GM12878 (cell line): ENCODE results near the gene ZNF284. TPM values are rescaled to one million over a fixed set of nuclear protein-coding genes. Genes with fewer than 3 reads are reported as not detected.

Source experiments
- ATF7 ChIP-seq: fragments of 450-650 bp; IDR thresholded peaks from 2 replicates; pipeline ENCODE4 v1.6.1; 2016; ENCODE audit warnings: low read depth, mild to moderate bottlenecking
- CHD2 ChIP-seq: IDR thresholded peaks from 2 replicates; pipeline ENCODE4 v1.6.1; 2011; ENCODE audit warnings: low read depth, low read length, improper control_type of control experiment, borderline replicate concordance
- ESRRA ChIP-seq: IDR thresholded peaks from 2 replicates; pipeline ENCODE4 v1.6.1; 2012; ENCODE audit warnings: mild to moderate bottlenecking, low read length, improper control_type of control experiment
- ETV6 ChIP-seq, 2 experiments: fragments of 450-650 bp in 1 of 2; IDR thresholded peaks in 1 of 2; conservative IDR thresholded peaks in 1 of 2; 2 replicates each; pipeline ENCODE4 v1.6.1; 2014; ENCODE audit warnings: antibody characterized with exemption in 1 of 2, borderline replicate concordance in 1 of 2, low read depth in 1 of 2, mild to moderate bottlenecking in 1 of 2, moderate library complexity in 1 of 2
- MYB ChIP-seq: fragments of 150-350 bp; IDR thresholded peaks from 2 replicates; pipeline ENCODE4 v1.6.1; 2014; ENCODE audit warnings: mild to moderate bottlenecking, low read depth, low read length, borderline replicate concordance
- PAX5 ChIP-seq: IDR thresholded peaks from 2 replicates; pipeline ENCODE4 v1.6.1; 2011; ENCODE audit warnings: low read depth, low read length, borderline replicate concordance
- POLR2AphosphoS5 ChIP-seq: IDR thresholded peaks from 2 replicates; pipeline ENCODE4 v1.6.1; 2011; ENCODE audit warnings: mild to moderate bottlenecking, low read length, inconsistent platforms
- ZNF274 ChIP-seq: IDR thresholded peaks from one replicate; pipeline ENCODE4 v1.8.0; 2011; ENCODE audit not compliant: insufficient read length, insufficient read depth
- polyA plus RNA-seq, 11 experiments: library from polyadenylated mRNA; depleted of rRNA in 4 of 11; unstranded in 6 of 11; stranded (reverse) in 5 of 11; fragments of >200 nt; fragmentation: Nextera tagmentation in 4 of 11; fragmentation: Illumina TruSeq in 1 of 11; extraction: Ambion mirVana in 4 of 11; extraction: Trizol in 1 of 11; gene quantifications; 1 replicate in 1 of 11; 2 replicates in 10 of 11; pipeline versions ENCODE4 v1.2.1 to v1.2.3, GENCODE V29; 2011 to 2016; ENCODE audit warnings: inconsistent platforms in 2 of 11, missing spikeins in 2 of 11, low read depth in 1 of 11
- total RNA-seq, 4 experiments: library from RNA; depleted of rRNA in 3 of 4; stranded (reverse); fragments of >200 nt in 3 of 4; fragmentation: Illumina TruSeq in 1 of 4; extraction: Trizol in 1 of 4; gene quantifications; 2 replicates each; pipeline versions ENCODE4 v1.2.1 to v1.2.3, GENCODE V29; 2013 to 2021
- TF ChIP-seq, protein P1 (sequence below): fragments of 450-650 bp; formaldehyde crosslinking; IDR thresholded peaks from 2 replicates; pipeline ENCODE4 v1.4.0; 2020; ENCODE audit warnings: mild to moderate bottlenecking, moderate library complexity
- TF ChIP-seq, protein P2 (sequence below): fragments of 150-350 bp; IDR thresholded peaks from 2 replicates; pipeline ENCODE4 v1.6.1; 2014; ENCODE audit warnings: mild to moderate bottlenecking, low read depth, low read length

The ZNF284 gene
- total and polyA plus RNA-seq, 10 of the 15 experiments (the other 5 are each of a cell fraction or from before 2014, with no cell fraction given), result 0.35 to 1.7 (median 0.60) TPM

GRCh38 chr19:44093931-44094765, 22.2 kb downstream of the ZNF284 start, which contains the start of gene ZNF224 (continued):
- peak; percentile 85; the same call in 1 of the 2 replicates for TF ChIP-seq MYB
- TF ChIP-seq ZNF274, result no peak
- 0 out of 2 replicates have a peak, but pooled peaks have one; percentile 43 for TF ChIP-seq ESRRA
- peak; percentile 77; the same call in 1 of the 2 replicates for TF ChIP-seq CHD2
- TF ChIP-seq, protein P1, sequence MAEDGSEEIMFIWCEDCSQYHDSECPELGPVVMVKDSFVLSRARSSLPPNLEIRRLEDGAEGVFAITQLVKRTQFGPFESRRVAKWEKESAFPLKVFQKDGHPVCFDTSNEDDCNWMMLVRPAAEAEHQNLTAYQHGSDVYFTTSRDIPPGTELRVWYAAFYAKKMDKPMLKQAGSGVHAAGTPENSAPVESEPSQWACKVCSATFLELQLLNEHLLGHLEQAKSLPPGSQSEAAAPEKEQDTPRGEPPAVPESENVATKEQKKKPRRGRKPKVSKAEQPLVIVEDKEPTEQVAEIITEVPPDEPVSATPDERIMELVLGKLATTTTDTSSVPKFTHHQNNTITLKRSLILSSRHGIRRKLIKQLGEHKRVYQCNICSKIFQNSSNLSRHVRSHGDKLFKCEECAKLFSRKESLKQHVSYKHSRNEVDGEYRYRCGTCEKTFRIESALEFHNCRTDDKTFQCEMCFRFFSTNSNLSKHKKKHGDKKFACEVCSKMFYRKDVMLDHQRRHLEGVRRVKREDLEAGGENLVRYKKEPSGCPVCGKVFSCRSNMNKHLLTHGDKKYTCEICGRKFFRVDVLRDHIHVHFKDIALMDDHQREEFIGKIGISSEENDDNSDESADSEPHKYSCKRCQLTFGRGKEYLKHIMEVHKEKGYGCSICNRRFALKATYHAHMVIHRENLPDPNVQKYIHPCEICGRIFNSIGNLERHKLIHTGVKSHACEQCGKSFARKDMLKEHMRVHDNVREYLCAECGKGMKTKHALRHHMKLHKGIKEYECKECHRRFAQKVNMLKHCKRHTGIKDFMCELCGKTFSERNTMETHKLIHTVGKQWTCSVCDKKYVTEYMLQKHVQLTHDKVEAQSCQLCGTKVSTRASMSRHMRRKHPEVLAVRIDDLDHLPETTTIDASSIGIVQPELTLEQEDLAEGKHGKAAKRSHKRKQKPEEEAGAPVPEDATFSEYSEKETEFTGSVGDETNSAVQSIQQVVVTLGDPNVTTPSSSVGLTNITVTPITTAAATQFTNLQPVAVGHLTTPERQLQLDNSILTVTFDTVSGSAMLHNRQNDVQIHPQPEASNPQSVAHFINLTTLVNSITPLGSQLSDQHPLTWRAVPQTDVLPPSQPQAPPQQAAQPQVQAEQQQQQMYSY, result no peak
- TF ChIP-seq, protein P2, sequence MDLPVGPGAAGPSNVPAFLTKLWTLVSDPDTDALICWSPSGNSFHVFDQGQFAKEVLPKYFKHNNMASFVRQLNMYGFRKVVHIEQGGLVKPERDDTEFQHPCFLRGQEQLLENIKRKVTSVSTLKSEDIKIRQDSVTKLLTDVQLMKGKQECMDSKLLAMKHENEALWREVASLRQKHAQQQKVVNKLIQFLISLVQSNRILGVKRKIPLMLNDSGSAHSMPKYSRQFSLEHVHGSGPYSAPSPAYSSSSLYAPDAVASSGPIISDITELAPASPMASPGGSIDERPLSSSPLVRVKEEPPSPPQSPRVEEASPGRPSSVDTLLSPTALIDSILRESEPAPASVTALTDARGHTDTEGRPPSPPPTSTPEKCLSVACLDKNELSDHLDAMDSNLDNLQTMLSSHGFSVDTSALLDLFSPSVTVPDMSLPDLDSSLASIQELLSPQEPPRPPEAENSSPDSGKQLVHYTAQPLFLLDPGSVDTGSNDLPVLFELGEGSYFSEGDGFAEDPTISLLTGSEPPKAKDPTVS, result no peak
- TF ChIP-seq POLR2AphosphoS5, result peak; percentile 58; the same call in 1 of the 2 replicates
- TF ChIP-seq ETV6 (conservative IDR thresholded peaks at IDR 0.05 in 1 of 2, IDR thresholded peaks at IDR 0.05 in 1 of 2; ENCODE audit: borderline replicate concordance in 1 of 2, low read depth in 1 of 2), result peak in 1 of 2 experiments; percentile 32; a peak in 1 of 4 replicates
- 0 out of 2 replicates have a peak, but pooled peaks have one; percentile 25 for TF ChIP-seq ATF7
- TF ChIP-seq PAX5, result peak; percentile 46; the same call in 1 of the 2 replicates
